SK-N-SH (cell line): ENCODE results near the gene COL12A1. TPM values are rescaled to one million over a fixed set of nuclear protein-coding genes. Genes with fewer than 3 reads are reported as not detected.

Experiments used
- CTCF ChIA-PET: fragments of 300-600, 350-600 bp; formaldehyde crosslinking; extraction: SDS; loops from one replicate; lab custom pipeline; 2021; lab: Yijun Ruan, JAX
- POLR2A ChIA-PET: fragments of 350-600 bp; sonication (Branson Sonifier 250); formaldehyde crosslinking; extraction: SDS; loops from one replicate; lab custom pipeline; 2020; ENCODE audit warnings: antibody characterized with exemption, inconsistent platforms; lab: Yijun Ruan, JAX
- DNase-seq: peaks from one replicate; pipeline ENCODE4 v3.0.0; 2012
- H2AFZ ChIP-seq: fragments of 200-600 bp; sonication (generic); 2 replicates; pipeline ENCODE4 v1.8.1; 2016; ENCODE audit warnings: antibody characterized with exemption, mild to moderate bottlenecking, low read depth
- H3F3A ChIP-seq: fragments of 200-600 bp; sonication (generic); replicated peaks from 2 replicates; pipeline ENCODE3; 2016; ENCODE audit warnings: antibody characterized with exemption, mild to moderate bottlenecking; ENCODE audit not compliant: insufficient read depth
- H3K27ac ChIP-seq, 2 experiments: fragments of 200-500 bp in 1 of 2; fragments of 200-600 bp in 1 of 2; sonication (Bioruptor generic) in 1 of 2; sonication (generic), shearing (Covaris generic) in 1 of 2; 2 replicates each; pipeline versions ENCODE4 v1.5.1 to v1.6.1; 2014 to 2016; ENCODE audit warnings: low read depth in 2 of 2, inconsistent platforms in 1 of 2, low read length in 1 of 2, mild to moderate bottlenecking in 1 of 2, mixed read lengths in 1 of 2
- H3K27me3 ChIP-seq: fragments of 200-600 bp; sonication (generic), shearing (Covaris generic); 2 replicates; pipeline ENCODE4 v1.6.1; 2016; ENCODE audit warnings: mixed run types; ENCODE audit not compliant: insufficient read depth
- H3K36me3 ChIP-seq, 2 experiments: fragments of 200-500 bp in 1 of 2; fragments of 200-600 bp in 1 of 2; sonication (Bioruptor generic) in 1 of 2; sonication (generic) in 1 of 2; replicated peaks in 1 of 2; 2 replicates each; pipeline versions ENCODE3 to v1.5.1; 2014 to 2016; ENCODE audit warnings: low read length in 1 of 2, mild to moderate bottlenecking in 1 of 2; ENCODE audit not compliant: insufficient read depth in 2 of 2, control insufficient read depth in 1 of 2
- H3K4me1 ChIP-seq, 2 experiments: fragments of 200-500 bp in 1 of 2; fragments of 200-600 bp in 1 of 2; sonication (Bioruptor generic) in 1 of 2; sonication (generic), shearing (Covaris generic) in 1 of 2; 2 replicates each; pipeline versions ENCODE4 v1.5.1 to v1.6.1; 2014 to 2016; ENCODE audit warnings: low read depth in 1 of 2, low read length in 1 of 2, mixed run types in 1 of 2; ENCODE audit not compliant: insufficient read depth in 2 of 2, control insufficient read depth in 1 of 2
- H3K4me2 ChIP-seq: fragments of 200-600 bp; sonication (generic), shearing (Covaris generic); 2 replicates; pipeline ENCODE4 v1.6.1; 2017; ENCODE audit warnings: mixed run types
- H3K4me3 ChIP-seq, 2 experiments: fragments of 200-500 bp in 1 of 2; fragments of 200-600 bp in 1 of 2; sonication (Bioruptor generic) in 1 of 2; sonication (generic), shearing (Covaris generic) in 1 of 2; 2 replicates each; pipeline versions ENCODE4 v1.5.1 to v1.8.1; 2014 to 2016; ENCODE audit warnings: low read depth in 2 of 2, inconsistent platforms in 1 of 2, low read length in 1 of 2, mild to moderate bottlenecking in 1 of 2, mixed read lengths in 1 of 2, moderate library complexity in 1 of 2
- H3K79me2 ChIP-seq: fragments of 200-600 bp; sonication (generic); 2 replicates; pipeline ENCODE4 v1.8.1; 2017; ENCODE audit warnings: mild to moderate bottlenecking; ENCODE audit not compliant: insufficient read depth
- H3K9ac ChIP-seq: fragments of 200-600 bp; sonication (generic); 2 replicates; pipeline ENCODE4 v1.6.1; 2017; ENCODE audit warnings: mixed run types
- H3K9me2 ChIP-seq: fragments of 200-600 bp; sonication (generic); 2 replicates; pipeline ENCODE4 v1.6.1; 2017; ENCODE audit warnings: mixed run types
- H3K9me3 ChIP-seq: fragments of 200-600 bp; sonication (generic); 2 replicates; pipeline ENCODE4 v1.6.1; 2017; ENCODE audit warnings: mixed run types, mild to moderate bottlenecking, moderate library complexity
- H4K20me1 ChIP-seq: fragments of 200-600 bp; sonication (generic); 2 replicates; pipeline ENCODE4 v1.6.1; 2017; ENCODE audit warnings: mild to moderate bottlenecking, mixed run types; ENCODE audit not compliant: insufficient read depth
- FOSL2 ChIP-seq: IDR thresholded peaks from 2 replicates; pipeline ENCODE4 v1.4.0; 2012; ENCODE audit warnings: low read depth, mild to moderate bottlenecking, moderate library complexity, borderline replicate concordance
- FOXJ3 ChIP-seq: sonication (generic); formaldehyde crosslinking; IDR thresholded peaks from 2 replicates; pipeline ENCODE4 v1.5.1; 2020; ENCODE audit warnings: mild to moderate bottlenecking, missing genetic modification reagents
- GABPA ChIP-seq: IDR thresholded peaks from 2 replicates; pipeline ENCODE4 v1.4.0; 2012; ENCODE audit warnings: low read depth, mild to moderate bottlenecking
- IRF3 ChIP-seq: fragments of 150-350 bp; IDR thresholded peaks from 2 replicates; pipeline ENCODE4 v1.6.1; 2016; ENCODE audit warnings: mild to moderate bottlenecking, low read depth, low read length
- JUND ChIP-seq: IDR thresholded peaks from 2 replicates; pipeline ENCODE4 v1.4.0; 2012
- MXI1 ChIP-seq: IDR thresholded peaks from 2 replicates; pipeline ENCODE4 v1.6.1; 2012; ENCODE audit warnings: mild to moderate bottlenecking, low read depth, low read length, improper control_type of control experiment
- RAD21 ChIP-seq: IDR thresholded peaks from 2 replicates; pipeline ENCODE4 v1.6.1; 2012; ENCODE audit warnings: mild to moderate bottlenecking, low read length
- RCOR1 ChIP-seq: fragments of 150-350 bp; IDR thresholded peaks from 2 replicates; pipeline ENCODE4 v1.6.1; 2017; ENCODE audit warnings: antibody characterized with exemption, low read length
- RXRA ChIP-seq: IDR thresholded peaks from 2 replicates; pipeline ENCODE4 v1.4.0; 2012; ENCODE audit warnings: low read depth, mild to moderate bottlenecking, borderline replicate concordance
- SIN3A ChIP-seq: IDR thresholded peaks from 2 replicates; pipeline ENCODE4 v1.6.1; 2012; ENCODE audit warnings: low read depth, mild to moderate bottlenecking, low read length, moderate library complexity, borderline replicate concordance
- SMC3 ChIP-seq: IDR thresholded peaks from 2 replicates; pipeline ENCODE4 v1.6.1; 2012; ENCODE audit warnings: low read depth, low read length, improper control_type of control experiment
- TAF1 ChIP-seq: IDR thresholded peaks from 2 replicates; pipeline ENCODE4 v1.6.1; 2012; ENCODE audit warnings: low read depth, mild to moderate bottlenecking, low read length, moderate library complexity, borderline replicate concordance
- WGBS: methylation state at CpG from one replicate; pipeline ENCODE4 v1.1.6; 2017; ENCODE audit warnings: low lambda C conversion rate; 5-methylcytosine and 5-hydroxymethylcytosine counted together
- polyA plus RNA-seq, 3 experiments: library from polyadenylated mRNA; depleted of rRNA; stranded (reverse); fragments of >200 nt; gene quantifications; 2 replicates each; pipeline ENCODE4 v1.2.3, GENCODE V29; 2012
- TF ChIP-seq, protein P1 (sequence below): IDR thresholded peaks from 2 replicates; pipeline ENCODE4 v1.4.0; 2012; ENCODE audit warnings: low read depth
- TF ChIP-seq, protein P2 (sequence below): IDR thresholded peaks from 2 replicates; pipeline ENCODE4; 2012

Gene COL12A1
- polyA plus RNA-seq, 1 of the 3 experiments (the other 2 are of a cell fraction): 0.03 TPM

DNA sequence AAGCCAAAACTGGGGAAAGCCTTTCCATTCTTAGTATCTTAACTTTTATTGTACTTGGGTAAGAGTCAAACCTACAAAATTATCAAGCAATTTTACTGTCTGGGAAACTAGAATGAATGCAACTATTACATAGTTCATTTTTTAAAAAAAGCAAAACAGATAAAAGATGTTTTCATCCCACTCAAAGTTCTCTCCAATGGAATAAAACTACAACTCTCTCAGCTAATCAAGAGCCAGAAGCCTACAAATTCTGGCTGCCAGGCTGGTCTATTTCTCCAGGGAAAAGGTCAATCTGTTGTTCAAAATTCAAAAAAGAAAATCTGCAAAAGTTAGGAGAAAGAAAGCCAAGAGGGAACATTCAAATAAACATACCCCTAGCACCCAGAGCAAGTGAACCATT is 56.2 kb downstream of the COL12A1 start:
- TF ChIP-seq RXRA (no peak), RCOR1 (no peak), RAD21 (no peak)
- Histone ChIP-seq H3K9me3 (no peaks in the 10 kb centered on the region), H4K20me1 (no peaks in the 10 kb centered on the region), H3K27ac (no peak overlapping the region), H3K36me3 (no peaks in the 10 kb centered on the region), H2AFZ (no peak overlapping the region), H3K4me3 (no peak overlapping the region), H3K9ac (no peak overlapping the region), H3K79me2 (no peaks in the 10 kb centered on the region), H3F3A (no peaks in the 10 kb centered on the region), H3K4me2 (no peak overlapping the region), H3K4me1 (no peaks in the 10 kb centered on the region), H3K9me2 (no peaks in the 10 kb centered on the region), H3K27me3 (peaks cover 1% of the 10 kb centered on the region; the same call in 1 of the 2 replicates)
- CTCF ChIA-PET: interaction anchor here (0.9 to 1.9 kb wide), 2 partner anchors 10 to 59 kb away, joined by 3 to 6 read pairs; no protein-coding TSS in a partner anchor
- DNase-seq: no peak
- POLR2A ChIA-PET: no interaction called here

- no peak overlapping the region for H3K4me2 ChIP-seq
- WGBS: 3% methylated on average over 1 of the region's 1 CpG
- TF ChIP-seq IRF3: no peak
- TF ChIP-seq GABPA: no peak
- TF ChIP-seq JUND: no peak
- TF ChIP-seq FOSL2: no peak
- TF ChIP-seq MXI1: no peak
- no peak for TF ChIP-seq TAF1
- TF ChIP-seq SMC3: no peak
- TF ChIP-seq FOXJ3: no peak
- TF ChIP-seq, protein P1, sequence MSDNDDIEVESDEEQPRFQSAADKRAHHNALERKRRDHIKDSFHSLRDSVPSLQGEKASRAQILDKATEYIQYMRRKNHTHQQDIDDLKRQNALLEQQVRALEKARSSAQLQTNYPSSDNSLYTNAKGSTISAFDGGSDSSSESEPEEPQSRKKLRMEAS: no peak
- TF ChIP-seq SIN3A: no peak
- TF ChIP-seq, protein P2, sequence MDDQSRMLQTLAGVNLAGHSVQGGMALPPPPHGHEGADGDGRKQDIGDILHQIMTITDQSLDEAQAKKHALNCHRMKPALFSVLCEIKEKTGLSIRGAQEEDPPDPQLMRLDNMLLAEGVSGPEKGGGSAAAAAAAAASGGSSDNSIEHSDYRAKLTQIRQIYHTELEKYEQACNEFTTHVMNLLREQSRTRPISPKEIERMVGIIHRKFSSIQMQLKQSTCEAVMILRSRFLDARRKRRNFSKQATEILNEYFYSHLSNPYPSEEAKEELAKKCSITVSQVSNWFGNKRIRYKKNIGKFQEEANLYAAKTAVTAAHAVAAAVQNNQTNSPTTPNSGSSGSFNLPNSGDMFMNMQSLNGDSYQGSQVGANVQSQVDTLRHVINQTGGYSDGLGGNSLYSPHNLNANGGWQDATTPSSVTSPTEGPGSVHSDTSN: no peak
- H3K27ac ChIP-seq: no peak overlapping the region
- H2AFZ ChIP-seq: no peak overlapping the region
- no peaks in the 10 kb centered on the region for H3K9me3 ChIP-seq
- H3K9me2 ChIP-seq: no peaks in the 10 kb centered on the region
- ChIA-PET POLR2A (no interaction called here), CTCF (interaction anchor here (0.9 to 1.9 kb wide), 2 partner anchors 10 to 60 kb away, joined by 3 to 6 read pairs; no protein-coding TSS in a partner anchor)
- no peak overlapping the region for H3K9ac ChIP-seq
- H3K4me3 ChIP-seq: no peak overlapping the region
- H3F3A ChIP-seq: no peaks in the 10 kb centered on the region
- DNase-seq: no peak
- no peaks in the 10 kb centered on the region for H3K79me2 ChIP-seq
- no peaks in the 10 kb centered on the region for H3K4me1 ChIP-seq
- no peaks in the 10 kb centered on the region; the same call in 1 of the 2 replicates for H3K27me3 ChIP-seq
- H4K20me1 ChIP-seq: no peaks in the 10 kb centered on the region
- H3K36me3 ChIP-seq: no peaks in the 10 kb centered on the region
Measured at GRCh38 chr6:75149240-75149639, 56.6 kb downstream of the COL12A1 start.
